Caco-2 (cell line): Measurements from ENCODE around the gene STXBP1. TPM values are rescaled to one million over a fixed set of nuclear protein-coding genes. Genes with fewer than 3 reads are reported as not detected.

Experiments
- BruUV-seq: library from RNA; stranded (reverse); fragments of 400-500 nt; replicated peaks from 2 replicates; lab custom pipeline; 2021; lab: Mats Ljungman, UMichigan
- CTCF ChIA-PET: fragments of 300-600 bp; sonication (Branson Sonifier 250); formaldehyde crosslinking; loops from one replicate; lab custom pipeline; 2022; ENCODE audit warnings: antibody characterized with exemption; lab: Charles Lee
- POLR2A ChIA-PET: fragments of 300-600 bp; sonication (Branson Sonifier 250); formaldehyde crosslinking; loops from one replicate; lab custom pipeline; 2022; ENCODE audit warnings: antibody characterized with exemption; lab: Charles Lee
- DNase-seq, 2 experiments: peaks; one replicate each; pipeline versions ENCODE4 v3.0.0 to v3.0.0-alpha.2; 2020 to 2022
- H3K27me3 ChIP-seq: replicated peaks from 2 replicates; pipeline ENCODE4 v1.6.0; 2011; ENCODE audit warnings: low read length; ENCODE audit not compliant: control insufficient read depth, insufficient read depth
- H3K36me3 ChIP-seq: 2 replicates; pipeline ENCODE4 v1.5.1; 2011; ENCODE audit warnings: low read length; ENCODE audit not compliant: control insufficient read depth, insufficient read depth
- H3K4me1 ChIP-seq: fragments of 250-450 bp; sonication (Bioruptor Pico); 2 replicates; pipeline ENCODE4 v1.5.1; 2020; ENCODE audit warnings: mild to moderate bottlenecking
- H3K4me3 ChIP-seq: 2 replicates; pipeline ENCODE4 v1.5.1; 2011; ENCODE audit warnings: low read depth, mild to moderate bottlenecking, control low read depth, low read length
- H3K9me3 ChIP-seq: fragments of 250-450 bp; sonication (Bioruptor Pico); 2 replicates; pipeline ENCODE4 v1.5.1; 2020; ENCODE audit warnings: mild to moderate bottlenecking, moderate library complexity
- H3K27ac Mint-ChIP-seq: one replicate; pipeline ENCODE4 v1.8.0; 2022; ENCODE audit warnings: mixed read lengths; ENCODE audit not compliant: unreplicated experiment
- H3K27me3 Mint-ChIP-seq: one replicate; pipeline ENCODE4 v1.8.0; 2022; ENCODE audit warnings: mixed read lengths; ENCODE audit not compliant: insufficient read depth, unreplicated experiment
- H3K36me3 Mint-ChIP-seq: one replicate; pipeline ENCODE4 v1.8.0; 2022; ENCODE audit warnings: mild to moderate bottlenecking, mixed read lengths; ENCODE audit not compliant: insufficient read depth, unreplicated experiment
- H3K4me1 Mint-ChIP-seq: one replicate; pipeline ENCODE4 v1.8.0; 2022; ENCODE audit warnings: low read depth, mixed read lengths; ENCODE audit not compliant: unreplicated experiment
- H3K4me3 Mint-ChIP-seq: one replicate; pipeline ENCODE4 v1.8.0; 2022; ENCODE audit warnings: mild to moderate bottlenecking, moderate library complexity, mixed read lengths; ENCODE audit not compliant: unreplicated experiment
- H3K9me3 Mint-ChIP-seq: one replicate; pipeline ENCODE4 v1.8.0; 2022; ENCODE audit warnings: mixed read lengths; ENCODE audit not compliant: unreplicated experiment
- intact Hi-C: fragments of 100-400 bp; cut with micrococcal nuclease; formaldehyde crosslinking; loops from one replicate; pipeline ENCODE4 v1.10.0; 2022; ENCODE audit not compliant: unreplicated experiment
- total RNA-seq: library from RNA; stranded (reverse); gene quantifications from 2 replicates; pipeline ENCODE4 v1.2.3, GENCODE V29; 2022
- TF ChIP-seq, protein P1 (sequence below), 2 experiments: fragments of 200-600 bp in 1 of 2; IDR thresholded peaks; 1 replicate in 1 of 2; 2 replicates in 1 of 2; pipeline versions ENCODE4 v1.5.1 to v1.8.0; 2011 to 2022; ENCODE audit warnings: antibody characterized with exemption in 1 of 2, control low read depth in 1 of 2, inconsistent platforms in 1 of 2, low read depth in 1 of 2, low read length in 1 of 2, mild to moderate bottlenecking in 1 of 2, moderate library complexity in 1 of 2; ENCODE audit not compliant: insufficient read depth in 1 of 2, severe bottlenecking in 1 of 2, unreplicated experiment in 1 of 2

Gene STXBP1
- total RNA-seq, 1 experiment from 2014 or later: 5.5 TPM

DNA sequence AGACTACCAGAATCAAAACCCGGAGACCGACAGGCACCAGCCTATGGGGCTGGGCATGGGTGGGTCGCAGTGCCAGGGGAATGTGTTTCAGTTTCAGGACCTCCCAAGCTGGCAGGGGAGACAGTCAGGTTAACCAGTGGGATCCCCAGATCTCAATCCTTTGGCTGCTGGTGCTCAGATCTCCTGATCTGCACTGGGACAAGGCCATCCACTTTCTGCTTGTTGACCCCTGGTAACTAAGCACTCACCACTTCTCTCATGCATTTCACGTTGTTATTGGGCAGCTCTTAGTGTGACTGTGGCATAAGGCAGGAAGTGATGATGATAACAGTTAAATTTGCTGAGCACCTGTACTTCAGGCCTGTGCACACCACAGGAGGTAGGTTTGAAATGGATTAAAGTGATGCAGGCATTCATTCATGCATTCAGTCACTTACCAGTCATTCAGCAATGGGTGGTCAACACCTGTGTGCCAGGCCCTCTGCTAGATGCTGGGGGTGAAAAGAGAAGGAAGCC lies 42.1 kb upstream of the STXBP1 start:
- ChIA-PET POLR2A (no interaction called here), CTCF (no interaction called here)
- Mint-ChIP-seq H3K4me1 (peaks cover 12% of the 10 kb centered on the region), H3K27me3 (no peaks in the 10 kb centered on the region), H3K36me3 (peaks cover 23% of the 10 kb centered on the region), H3K4me3 (peak overlapping the region; percentile 79), H3K27ac (peak overlapping the region; percentile 79), H3K9me3 (no peaks in the 10 kb centered on the region)
- H3K27me3 ChIP-seq: no peaks in the 10 kb centered on the region
- no peaks in the 10 kb centered on the region for H3K9me3 ChIP-seq
- TF ChIP-seq, protein P1, sequence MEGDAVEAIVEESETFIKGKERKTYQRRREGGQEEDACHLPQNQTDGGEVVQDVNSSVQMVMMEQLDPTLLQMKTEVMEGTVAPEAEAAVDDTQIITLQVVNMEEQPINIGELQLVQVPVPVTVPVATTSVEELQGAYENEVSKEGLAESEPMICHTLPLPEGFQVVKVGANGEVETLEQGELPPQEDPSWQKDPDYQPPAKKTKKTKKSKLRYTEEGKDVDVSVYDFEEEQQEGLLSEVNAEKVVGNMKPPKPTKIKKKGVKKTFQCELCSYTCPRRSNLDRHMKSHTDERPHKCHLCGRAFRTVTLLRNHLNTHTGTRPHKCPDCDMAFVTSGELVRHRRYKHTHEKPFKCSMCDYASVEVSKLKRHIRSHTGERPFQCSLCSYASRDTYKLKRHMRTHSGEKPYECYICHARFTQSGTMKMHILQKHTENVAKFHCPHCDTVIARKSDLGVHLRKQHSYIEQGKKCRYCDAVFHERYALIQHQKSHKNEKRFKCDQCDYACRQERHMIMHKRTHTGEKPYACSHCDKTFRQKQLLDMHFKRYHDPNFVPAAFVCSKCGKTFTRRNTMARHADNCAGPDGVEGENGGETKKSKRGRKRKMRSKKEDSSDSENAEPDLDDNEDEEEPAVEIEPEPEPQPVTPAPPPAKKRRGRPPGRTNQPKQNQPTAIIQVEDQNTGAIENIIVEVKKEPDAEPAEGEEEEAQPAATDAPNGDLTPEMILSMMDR (IDR thresholded peaks at IDR 0.05; ENCODE audit: insufficient read depth in 1 of 2, low read depth in 1 of 2, low read length in 1 of 2, severe bottlenecking in 1 of 2, unreplicated experiment in 1 of 2): no peak
- no TSS peak for BruUV-seq
- peaks cover 15% of the 10 kb centered on the region for H3K4me1 ChIP-seq
- peak overlapping the region; percentile 60; the same call in 1 of the 2 replicates for H3K4me3 ChIP-seq
- intact Hi-C loops: no loop called here
- DNase-seq: no peak
- no peaks in the 10 kb centered on the region for H3K36me3 ChIP-seq

DNA sequence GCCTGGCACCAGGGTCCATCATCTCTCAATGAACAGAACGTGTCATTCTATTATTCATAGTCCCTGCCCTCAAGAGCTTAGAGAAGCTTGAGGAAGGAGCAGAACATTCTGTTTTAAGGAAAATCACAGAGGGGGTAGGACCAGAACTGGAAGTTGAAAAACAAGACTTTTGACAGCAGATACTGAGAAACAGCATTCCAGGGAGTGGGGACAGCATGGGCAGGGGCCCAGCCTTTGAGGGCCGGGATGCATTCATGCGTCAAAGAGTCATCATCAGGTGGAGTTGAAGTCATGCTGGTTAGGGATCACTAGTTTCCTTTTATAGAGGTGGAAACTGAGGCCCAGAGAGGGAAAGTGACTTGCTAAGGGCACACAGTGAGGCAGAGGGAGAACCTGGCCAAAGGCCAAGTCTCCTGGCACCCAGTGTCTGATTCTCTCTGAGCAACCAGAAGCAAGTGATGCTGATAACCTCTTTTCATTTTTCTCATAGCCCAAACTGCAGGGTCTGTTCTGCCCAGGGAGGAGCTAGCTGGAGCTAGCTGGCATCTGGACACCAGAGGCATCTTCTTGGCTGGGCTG lies 41.5 kb upstream of the STXBP1 start:
- Mint-ChIP-seq H3K36me3 (peaks cover 19% of the 10 kb centered on the region), H3K9me3 (no peaks in the 10 kb centered on the region), H3K27me3 (no peaks in the 10 kb centered on the region), H3K27ac (no peak overlapping the region), H3K4me3 (no peak overlapping the region), H3K4me1 (peaks cover 14% of the 10 kb centered on the region)
- H3K4me1 ChIP-seq: peaks cover 15% of the 10 kb centered on the region
- POLR2A ChIA-PET: no interaction called here
- intact Hi-C loops: no loop called here
- no peaks in the 10 kb centered on the region for H3K27me3 ChIP-seq
- CTCF ChIA-PET: no interaction called here
- TF ChIP-seq, protein P1 (IDR thresholded peaks at IDR 0.05; ENCODE audit: insufficient read depth in 1 of 2, low read depth in 1 of 2, low read length in 1 of 2, severe bottlenecking in 1 of 2, unreplicated experiment in 1 of 2): no peak
- H3K9me3 ChIP-seq: no peaks in the 10 kb centered on the region
- no peaks in the 10 kb centered on the region for H3K36me3 ChIP-seq
- H3K4me3 ChIP-seq: no peak overlapping the region
- no peak for DNase-seq
- no TSS peak for BruUV-seq

DNA sequence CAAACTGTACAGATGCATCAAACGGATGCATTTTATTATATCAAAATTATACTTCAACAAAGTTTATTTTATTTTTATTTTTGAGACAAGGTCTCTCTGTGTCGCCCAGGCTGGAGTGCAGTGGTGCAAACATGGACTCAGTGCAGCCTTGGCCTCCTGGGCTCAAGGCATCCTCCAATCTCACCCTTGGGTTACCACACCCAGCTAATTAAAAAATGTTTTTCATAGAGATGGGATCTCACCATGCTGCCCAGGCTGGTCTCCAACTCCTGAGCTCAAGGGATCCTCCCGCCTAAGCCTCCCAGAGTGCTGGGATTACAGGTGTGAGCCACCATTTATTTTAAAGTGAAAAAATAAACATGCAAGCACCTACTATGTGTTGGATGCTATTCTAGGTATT lies 40.1 kb upstream of the STXBP1 start:
- Histone ChIP-seq H3K4me3 (no peak overlapping the region), H3K9me3 (no peaks in the 10 kb centered on the region), H3K4me1 (peaks cover 13% of the 10 kb centered on the region), H3K36me3 (no peaks in the 10 kb centered on the region), H3K27me3 (no peaks in the 10 kb centered on the region)
- peaks cover 23% of the 10 kb centered on the region for H3K4me1 Mint-ChIP-seq
- no peaks in the 10 kb centered on the region for H3K27me3 Mint-ChIP-seq
- ChIA-PET CTCF (interaction anchor here (1.0 kb wide), 1 partner anchor 17 kb away, joined by 3 read pairs; no protein-coding TSS in a partner anchor), POLR2A (no interaction called here)
- peaks cover 8% of the 10 kb centered on the region for H3K36me3 Mint-ChIP-seq
- TF ChIP-seq, protein P1 (IDR thresholded peaks at IDR 0.05; ENCODE audit: insufficient read depth in 1 of 2, low read depth in 1 of 2, low read length in 1 of 2, severe bottlenecking in 1 of 2, unreplicated experiment in 1 of 2): no peak
- H3K27ac Mint-ChIP-seq: no peak overlapping the region
- DNase-seq: no peak
- H3K4me3 Mint-ChIP-seq: no peak overlapping the region
- intact Hi-C loops: no loop called here
- no peaks in the 10 kb centered on the region for H3K9me3 Mint-ChIP-seq
- no TSS peak for BruUV-seq
